GM18498 (cell line): ENCODE results near the gene KLHDC7A.
"Not testable (repeated sequence)": the region's sequence is repeated elsewhere in the genome, so short reads cannot be mapped to it uniquely, and the experiment has no call there.

ENCODE experiments used
- ATAC-seq: cut with Tn5 transposase; IDR thresholded peaks from one replicate; pipeline ENCODE4 v1.9.1; 2021; ENCODE audit warnings: mild to moderate bottlenecking, moderate library complexity; ENCODE audit not compliant: unreplicated experiment

The KLHDC7A gene

GRCh38 chr1:18480315-18481189, at the start of gene KLHDC7A:
Gene KLHDC7A (plus strand): TSS chr1:18480930. CDS start chr1:18480982, 52 bp downstream.
- ATAC-seq: no peak

- no peak for ATAC-seq
These were observed 46.7 kb upstream of the KLHDC7A start for GRCh38 chr1:18434041-18434440.

GRCh38 chr1:18440385-18441226, 40.1 kb upstream of the KLHDC7A start:
- no peak for ATAC-seq

- no peak for ATAC-seq
These were observed 36.9 kb upstream of the KLHDC7A start for GRCh38 chr1:18443587-18444520.

GRCh38 chr1:18444563-18444962, 36.2 kb upstream of the KLHDC7A start:
- no peak for ATAC-seq

GRCh38 chr1:18446751-18447150, 34.0 kb upstream of the KLHDC7A start:
- ATAC-seq: no peak

- no peak for ATAC-seq
These were observed 33.1 kb upstream of the KLHDC7A start for GRCh38 chr1:18447509-18448220.

- no peak for ATAC-seq
These were observed 31.8 kb upstream of the KLHDC7A start for GRCh38 chr1:18448889-18449288.

GRCh38 chr1:18452550-18452949, 28.2 kb upstream of the KLHDC7A start:
- no peak for ATAC-seq

GRCh38 chr1:18458133-18459092, 22.3 kb upstream of the KLHDC7A start:
- ATAC-seq: no peak

GRCh38 chr1:18461656-18462055, 19.1 kb upstream of the KLHDC7A start:
- no peak for ATAC-seq

- ATAC-seq: not testable (repeated sequence)
These were observed 18.2 kb upstream of the KLHDC7A start for GRCh38 chr1:18462517-18462916.

- ATAC-seq: no peak
These were observed 17.7 kb upstream of the KLHDC7A start for GRCh38 chr1:18463063-18463462.

- ATAC-seq: no peak
These were observed 16.6 kb upstream of the KLHDC7A start for GRCh38 chr1:18463984-18464664.

- ATAC-seq: no peak
These were observed 16.1 kb upstream of the KLHDC7A start for GRCh38 chr1:18464665-18465050.

GRCh38 chr1:18466676-18467075, 14.1 kb upstream of the KLHDC7A start:
- no peak for ATAC-seq

GRCh38 chr1:18468570-18468969, 12.2 kb upstream of the KLHDC7A start:
- ATAC-seq: no peak

GRCh38 chr1:18469514-18469913, 11.2 kb upstream of the KLHDC7A start:
- no peak for ATAC-seq
